ENCODE data around the gene SMKR1.

SMKR1 gene

DNA sequence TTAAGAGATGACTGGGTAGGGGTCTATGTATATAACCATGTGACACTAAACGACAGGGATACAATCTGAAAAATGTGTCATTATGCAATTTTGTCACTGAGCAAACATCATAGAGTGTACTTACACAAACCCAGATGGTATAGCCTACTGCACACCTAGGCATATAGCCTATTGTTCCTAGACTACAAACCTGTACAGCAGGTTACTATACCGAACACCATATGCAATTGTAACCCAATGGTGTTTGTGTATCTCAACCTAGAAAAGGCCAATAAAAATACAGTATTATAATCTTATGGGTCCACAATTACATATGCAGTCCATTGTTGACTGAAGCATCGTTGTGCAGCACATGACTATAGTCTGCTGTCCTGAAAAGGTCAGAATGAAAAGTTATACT lies 45.2 kb upstream of the SMKR1 start:
- Mint-ChIP-seq H3K9me3 (no peaks in the 10 kb centered on the region), H3K36me3 (ENCODE audit: low read depth) (peaks cover 10% of the 10 kb centered on the region), H3K4me3 (no peak overlapping the region), H3K4me1 (no peaks in the 10 kb centered on the region), H3K27ac (no peak overlapping the region), H3K27me3 (ENCODE audit: low read depth, poor library complexity) (no peaks in the 10 kb centered on the region)
- DNase-seq, result no peak
- TF ChIP-seq, protein P1, sequence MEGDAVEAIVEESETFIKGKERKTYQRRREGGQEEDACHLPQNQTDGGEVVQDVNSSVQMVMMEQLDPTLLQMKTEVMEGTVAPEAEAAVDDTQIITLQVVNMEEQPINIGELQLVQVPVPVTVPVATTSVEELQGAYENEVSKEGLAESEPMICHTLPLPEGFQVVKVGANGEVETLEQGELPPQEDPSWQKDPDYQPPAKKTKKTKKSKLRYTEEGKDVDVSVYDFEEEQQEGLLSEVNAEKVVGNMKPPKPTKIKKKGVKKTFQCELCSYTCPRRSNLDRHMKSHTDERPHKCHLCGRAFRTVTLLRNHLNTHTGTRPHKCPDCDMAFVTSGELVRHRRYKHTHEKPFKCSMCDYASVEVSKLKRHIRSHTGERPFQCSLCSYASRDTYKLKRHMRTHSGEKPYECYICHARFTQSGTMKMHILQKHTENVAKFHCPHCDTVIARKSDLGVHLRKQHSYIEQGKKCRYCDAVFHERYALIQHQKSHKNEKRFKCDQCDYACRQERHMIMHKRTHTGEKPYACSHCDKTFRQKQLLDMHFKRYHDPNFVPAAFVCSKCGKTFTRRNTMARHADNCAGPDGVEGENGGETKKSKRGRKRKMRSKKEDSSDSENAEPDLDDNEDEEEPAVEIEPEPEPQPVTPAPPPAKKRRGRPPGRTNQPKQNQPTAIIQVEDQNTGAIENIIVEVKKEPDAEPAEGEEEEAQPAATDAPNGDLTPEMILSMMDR (IDR thresholded peaks at IDR 0.05), result no peak

DNA sequence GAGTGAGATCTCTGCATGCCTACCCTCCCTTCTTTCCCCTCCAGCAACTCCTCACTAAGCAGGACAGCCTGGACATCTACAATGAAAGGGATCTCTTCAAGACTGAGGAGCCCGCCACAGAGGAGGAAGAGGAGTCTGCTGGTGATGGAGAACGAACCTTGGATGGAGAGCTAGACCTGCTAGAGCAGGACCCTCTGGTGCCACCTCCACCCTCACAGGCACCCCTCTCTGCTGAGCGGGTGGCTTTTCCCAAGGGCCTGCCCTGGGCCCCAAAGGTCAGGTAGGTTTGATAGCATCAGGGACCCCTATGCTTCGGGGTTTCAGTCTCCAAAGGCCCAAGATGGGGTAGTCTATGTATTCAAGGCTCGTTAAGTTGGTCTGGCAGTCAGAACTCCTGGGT lies 44.2 kb upstream of the SMKR1 start:
- Mint-ChIP-seq H3K4me1 (no peaks in the 10 kb centered on the region), H3K9me3 (no peaks in the 10 kb centered on the region), H3K27me3 (ENCODE audit: low read depth, poor library complexity) (no peaks in the 10 kb centered on the region), H3K36me3 (ENCODE audit: low read depth) (peaks cover 10% of the 10 kb centered on the region), H3K4me3 (no peak overlapping the region), H3K27ac (no peak overlapping the region)
- no peak for DNase-seq
- TF ChIP-seq, protein P1 (IDR thresholded peaks at IDR 0.05), result no peak

DNA sequence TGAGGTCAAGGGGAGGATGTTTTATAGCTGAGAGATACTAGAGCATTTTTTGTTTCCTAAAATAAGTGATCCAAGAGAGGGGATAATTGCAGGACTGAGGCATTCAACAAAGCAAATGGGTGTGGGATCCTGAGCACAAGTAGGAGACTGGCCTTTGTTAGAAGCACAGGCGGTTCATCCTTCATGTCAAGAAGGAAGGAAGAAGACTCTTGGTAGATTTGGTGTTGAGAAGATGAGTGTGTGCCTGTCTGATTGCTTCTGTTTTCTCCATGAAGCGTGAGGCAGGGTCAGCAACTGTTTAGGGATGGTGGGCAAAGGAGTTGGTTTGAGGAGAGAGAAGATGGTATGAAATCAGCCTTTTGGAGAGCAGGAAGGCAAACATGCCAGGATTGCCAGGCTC lies 40.5 kb upstream of the SMKR1 start:
- H3K36me3 Mint-ChIP-seq (ENCODE audit: low read depth), result no peaks in the 10 kb centered on the region
- no peak for DNase-seq
- no peak overlapping the region for H3K4me3 Mint-ChIP-seq
- no peak overlapping the region for H3K27ac Mint-ChIP-seq
- H3K4me1 Mint-ChIP-seq, result no peaks in the 10 kb centered on the region
- TF ChIP-seq, protein P1 (IDR thresholded peaks at IDR 0.05), result no peak
- no peaks in the 10 kb centered on the region for H3K9me3 Mint-ChIP-seq
- no peaks in the 10 kb centered on the region for H3K27me3 Mint-ChIP-seq (ENCODE audit: low read depth, poor library complexity)

DNA sequence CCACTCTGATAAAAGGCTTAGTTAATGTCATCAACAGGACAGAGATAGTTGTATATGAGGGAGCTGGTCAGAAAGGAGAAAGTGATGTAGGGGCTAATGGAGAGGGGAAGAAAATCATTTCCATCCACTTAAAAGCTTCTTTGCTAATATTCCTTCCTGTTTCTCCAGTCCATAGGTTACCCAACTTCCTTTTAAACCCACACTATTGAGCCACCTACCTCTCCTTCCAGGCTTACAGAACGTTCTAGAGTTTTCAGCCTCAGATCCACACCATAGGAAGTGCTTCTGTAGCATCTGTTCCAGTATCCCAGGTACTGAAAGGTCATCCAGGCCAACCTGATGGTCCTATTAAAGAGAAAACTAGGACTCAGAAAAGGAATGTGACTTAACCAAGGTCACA lies 39.9 kb upstream of the SMKR1 start:
- Mint-ChIP-seq H3K36me3 (ENCODE audit: low read depth) (no peaks in the 10 kb centered on the region), H3K4me3 (no peak overlapping the region), H3K4me1 (no peaks in the 10 kb centered on the region), H3K9me3 (no peaks in the 10 kb centered on the region), H3K27me3 (ENCODE audit: low read depth, poor library complexity) (no peaks in the 10 kb centered on the region), H3K27ac (no peak overlapping the region)
- no peak for DNase-seq
- TF ChIP-seq, protein P1 (IDR thresholded peaks at IDR 0.05), result no peak

DNA sequence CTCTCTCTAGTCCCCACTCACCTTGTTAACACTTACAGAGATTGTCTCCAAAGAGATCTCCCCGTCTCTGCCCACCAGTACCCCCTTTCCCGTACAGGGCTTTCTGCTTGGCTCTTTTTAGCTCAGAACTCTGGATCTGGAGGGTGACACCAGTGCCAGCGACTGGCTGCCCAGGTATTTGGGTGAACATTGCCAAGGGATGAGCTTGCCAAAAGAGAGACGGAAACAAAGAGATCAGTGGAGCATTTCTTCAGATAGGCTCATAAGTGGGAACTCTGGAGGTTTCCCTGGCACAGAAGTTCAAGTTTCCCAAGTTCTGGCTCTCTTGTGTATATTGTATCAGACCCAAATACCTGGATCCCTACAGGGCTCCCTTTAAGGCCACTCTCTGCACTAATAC lies 38.1 kb upstream of the SMKR1 start:
- no peaks in the 10 kb centered on the region for H3K9me3 Mint-ChIP-seq
- H3K27me3 Mint-ChIP-seq (ENCODE audit: low read depth, poor library complexity), result no peaks in the 10 kb centered on the region
- no peaks in the 10 kb centered on the region for H3K36me3 Mint-ChIP-seq (ENCODE audit: low read depth)
- no peak overlapping the region for H3K4me3 Mint-ChIP-seq
- no peaks in the 10 kb centered on the region for H3K4me1 Mint-ChIP-seq
- TF ChIP-seq, protein P1 (IDR thresholded peaks at IDR 0.05), result no peak
- no peak overlapping the region for H3K27ac Mint-ChIP-seq
- no peak for DNase-seq

DNA sequence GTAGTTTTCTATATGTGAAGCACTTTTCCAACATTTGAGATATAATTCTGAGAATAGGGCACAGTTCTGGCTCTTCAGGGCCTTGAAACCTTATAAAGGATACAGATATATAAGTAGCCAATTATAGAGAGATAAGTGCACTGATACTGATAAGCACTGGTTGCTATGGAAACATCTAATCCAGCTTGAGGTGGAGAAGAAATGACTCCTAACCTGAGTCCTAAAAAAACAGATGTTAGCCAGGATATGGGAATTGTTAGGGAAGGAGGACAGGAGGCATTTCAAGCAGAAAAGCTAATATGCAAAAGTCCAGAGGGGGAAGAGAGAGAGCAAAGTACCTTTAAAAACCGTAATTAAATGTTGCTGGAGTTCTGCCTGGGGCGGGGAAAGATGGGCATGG lies 37.3 kb upstream of the SMKR1 start:
- no peak overlapping the region for H3K4me3 Mint-ChIP-seq
- no peak overlapping the region for H3K27ac Mint-ChIP-seq
- no peaks in the 10 kb centered on the region for H3K4me1 Mint-ChIP-seq
- no peaks in the 10 kb centered on the region for H3K9me3 Mint-ChIP-seq
- TF ChIP-seq, protein P1 (IDR thresholded peaks at IDR 0.05), result no peak
- H3K27me3 Mint-ChIP-seq (ENCODE audit: low read depth, poor library complexity), result no peaks in the 10 kb centered on the region
- no peaks in the 10 kb centered on the region for H3K36me3 Mint-ChIP-seq (ENCODE audit: low read depth)
- DNase-seq, result no peak

All from nephron progenitor cell (in vitro differentiated cells).